Esophagus mucosa (tissue), 1 donor: ENCODE measurements around the gene GDPD4. TPM values are rescaled to one million over a fixed set of nuclear protein-coding genes. Genes with fewer than 3 reads are reported as not detected.

Experiments
- ATAC-seq: fragments of 200-7000 bp; cut with Tn5 transposase; one replicate; pipeline ENCODE4 v1.9.1; 2020
- total RNA-seq: library from RNA; stranded (reverse); gene quantifications from one replicate; pipeline ENCODE4 v1.2.4, GENCODE V29; 2023
- donor health status: DM: yes; HTN: yes; CAD: no.

Gene GDPD4
- total RNA-seq, 1 donor from 2014 or later, result not detected

DNA sequence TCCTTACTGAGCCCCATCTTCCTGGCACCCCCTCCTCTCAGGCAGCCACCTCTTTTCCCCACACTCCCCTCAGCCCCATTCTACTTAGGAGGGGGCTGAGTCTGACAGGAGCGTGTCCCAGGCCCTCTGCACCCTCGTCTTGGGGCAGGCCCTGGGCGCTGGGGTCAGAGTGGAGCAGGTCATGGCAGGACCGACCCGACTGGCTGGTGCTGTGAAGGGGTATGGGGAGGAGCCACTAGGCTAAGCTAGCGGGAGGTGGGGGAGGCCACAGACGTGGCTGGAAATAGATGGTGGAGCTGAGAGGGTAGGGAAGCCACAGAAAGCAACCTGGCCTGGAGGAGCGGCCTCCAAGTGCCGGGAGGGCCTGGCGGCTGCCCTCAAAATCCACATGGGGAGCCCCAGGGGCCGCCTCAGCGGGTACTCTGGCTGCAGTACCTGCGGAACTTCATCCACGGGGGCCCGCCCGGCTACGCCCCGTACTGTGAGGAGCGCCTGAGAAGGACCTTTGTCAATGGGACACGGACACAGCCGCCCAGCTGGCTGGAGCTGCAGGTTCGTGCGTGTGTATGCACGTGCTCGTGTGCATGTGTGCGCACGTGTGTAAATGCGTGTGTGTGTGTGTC is 111.8 kb downstream of the GDPD4 start:
- no peak for ATAC-seq

DNA sequence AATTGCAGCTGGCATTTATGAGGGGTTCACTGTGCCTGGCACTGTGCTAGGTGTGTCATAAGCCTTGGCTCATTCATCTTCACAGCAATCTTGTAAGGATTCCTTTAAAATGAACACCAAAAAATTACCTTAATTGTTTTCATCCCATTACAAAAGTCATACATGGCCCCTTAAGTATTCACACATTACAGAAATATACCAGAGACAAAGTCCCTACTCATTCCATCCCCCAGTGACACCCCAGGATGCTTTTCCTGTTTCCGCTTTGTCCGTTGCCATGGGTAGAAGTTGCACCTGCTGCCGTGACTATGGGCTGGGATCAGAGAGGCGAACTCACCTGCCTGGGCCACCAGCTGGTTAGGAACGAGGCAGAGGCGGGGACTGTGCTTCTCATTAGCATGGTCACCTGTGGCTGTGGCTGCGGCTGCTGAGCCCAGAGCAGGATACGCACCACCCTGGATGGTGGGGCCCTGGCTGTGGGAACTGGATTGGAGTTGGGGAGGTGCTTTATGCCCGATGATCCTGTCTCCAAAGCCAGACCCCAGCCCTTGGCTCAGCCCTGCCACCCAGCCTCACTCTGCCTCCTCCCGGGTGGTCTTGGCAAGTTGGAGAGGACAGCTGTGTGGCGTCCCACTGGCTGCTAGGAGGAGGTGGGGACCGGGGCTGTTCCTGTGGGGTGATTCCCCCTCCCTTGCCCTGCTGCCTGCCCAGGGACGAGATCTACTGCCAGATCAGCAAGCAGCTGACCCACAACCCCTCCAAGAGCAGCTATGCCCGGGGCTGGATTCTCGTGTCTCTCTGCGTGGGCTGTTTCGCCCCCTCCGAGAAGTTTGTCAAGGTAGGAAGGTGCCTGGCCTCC is 112.6 kb downstream of the GDPD4 start:
- ATAC-seq, result no peak

DNA sequence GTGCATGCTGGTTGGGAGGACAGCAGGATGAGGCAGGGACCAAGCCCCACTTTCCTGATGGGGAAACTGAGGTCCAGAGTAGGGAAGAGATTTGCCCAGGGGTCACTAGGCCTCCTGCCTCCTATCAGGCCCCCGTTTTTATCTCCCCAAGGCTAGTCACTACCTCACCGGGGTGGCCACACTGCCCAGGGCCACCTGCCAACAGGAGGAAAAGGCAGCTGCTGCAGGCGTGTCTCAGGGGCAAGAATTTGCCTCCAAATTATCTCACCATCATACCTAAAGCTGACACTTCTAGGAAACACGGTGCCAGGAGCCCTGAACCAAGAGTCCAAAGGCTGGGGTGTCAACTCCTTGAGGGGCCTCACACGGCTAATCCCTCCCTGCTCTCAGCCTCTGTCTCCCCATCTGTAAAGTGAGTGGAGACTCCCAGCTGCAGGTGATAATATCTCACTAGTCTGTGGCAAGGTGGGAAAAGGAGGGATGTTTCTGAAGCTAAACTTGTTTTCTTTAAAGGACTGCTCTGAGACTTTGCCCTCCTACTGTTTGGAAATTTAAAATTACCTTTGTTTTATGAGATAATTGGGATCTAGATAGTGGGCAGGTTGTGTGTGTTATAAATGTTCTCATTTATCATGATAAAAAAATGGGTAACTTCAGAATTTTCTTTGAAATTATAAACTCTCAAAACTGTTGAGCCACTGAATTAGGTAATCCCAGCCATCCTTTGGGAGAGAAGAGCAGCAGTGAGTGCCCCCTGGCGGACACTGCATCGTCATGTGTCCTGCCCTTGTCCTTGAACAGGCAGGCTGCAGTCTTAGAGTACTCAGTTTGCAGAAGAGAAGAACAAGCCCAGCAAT is 113.5 kb downstream of the GDPD4 start:
- peak; percentile 73 for ATAC-seq

DNA sequence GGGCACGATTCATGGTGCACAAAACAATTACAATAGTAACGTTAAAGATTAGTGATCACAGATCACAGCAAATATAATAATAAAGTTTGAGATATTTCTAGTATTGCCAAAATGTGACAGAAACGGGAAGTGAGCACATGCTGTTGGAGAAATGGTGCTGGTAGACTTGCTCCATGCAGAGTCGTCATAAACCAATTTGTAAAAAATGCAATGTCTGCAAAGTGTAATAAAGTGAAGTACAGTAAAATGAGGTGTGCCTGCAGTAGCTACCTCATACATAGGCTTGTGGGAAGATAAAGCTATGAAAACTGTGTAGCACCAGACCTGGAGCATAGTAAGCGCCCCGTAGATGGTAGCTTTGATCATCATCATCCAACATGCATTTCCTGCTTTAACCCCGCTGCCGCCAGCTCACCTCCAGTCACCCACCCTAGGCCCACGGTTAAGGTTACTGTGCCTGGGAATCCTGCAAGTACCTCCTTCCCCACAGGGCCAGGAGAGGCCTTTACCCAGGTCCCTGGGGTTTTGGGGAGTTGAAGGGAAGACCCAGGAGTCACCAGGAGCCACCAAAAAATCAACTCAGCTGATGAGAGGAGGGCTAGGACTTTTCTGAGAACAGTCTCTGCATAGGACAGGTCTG is 114.3 kb downstream of the GDPD4 start:
- ATAC-seq, result no peak

DNA sequence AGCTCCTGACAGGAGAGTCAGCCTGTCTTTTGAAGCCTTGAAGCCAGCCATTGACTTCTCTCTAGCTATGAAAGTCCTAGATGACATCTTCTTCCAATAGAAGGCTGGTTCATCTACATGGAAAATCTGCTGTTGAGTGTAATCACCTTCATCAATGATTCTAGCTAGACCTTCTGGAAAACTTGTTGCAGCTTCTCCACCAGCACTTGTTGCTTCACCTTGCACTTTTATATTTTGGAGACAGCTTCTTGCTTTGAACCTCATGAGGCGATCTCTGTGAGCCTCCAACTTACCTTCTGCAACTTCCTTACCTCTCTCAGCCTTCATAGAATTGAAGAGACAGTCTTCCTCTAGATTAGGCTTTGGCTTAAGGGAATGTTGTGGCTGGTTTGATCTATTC is 115.2 kb downstream of the GDPD4 start:
- no peak for ATAC-seq

DNA sequence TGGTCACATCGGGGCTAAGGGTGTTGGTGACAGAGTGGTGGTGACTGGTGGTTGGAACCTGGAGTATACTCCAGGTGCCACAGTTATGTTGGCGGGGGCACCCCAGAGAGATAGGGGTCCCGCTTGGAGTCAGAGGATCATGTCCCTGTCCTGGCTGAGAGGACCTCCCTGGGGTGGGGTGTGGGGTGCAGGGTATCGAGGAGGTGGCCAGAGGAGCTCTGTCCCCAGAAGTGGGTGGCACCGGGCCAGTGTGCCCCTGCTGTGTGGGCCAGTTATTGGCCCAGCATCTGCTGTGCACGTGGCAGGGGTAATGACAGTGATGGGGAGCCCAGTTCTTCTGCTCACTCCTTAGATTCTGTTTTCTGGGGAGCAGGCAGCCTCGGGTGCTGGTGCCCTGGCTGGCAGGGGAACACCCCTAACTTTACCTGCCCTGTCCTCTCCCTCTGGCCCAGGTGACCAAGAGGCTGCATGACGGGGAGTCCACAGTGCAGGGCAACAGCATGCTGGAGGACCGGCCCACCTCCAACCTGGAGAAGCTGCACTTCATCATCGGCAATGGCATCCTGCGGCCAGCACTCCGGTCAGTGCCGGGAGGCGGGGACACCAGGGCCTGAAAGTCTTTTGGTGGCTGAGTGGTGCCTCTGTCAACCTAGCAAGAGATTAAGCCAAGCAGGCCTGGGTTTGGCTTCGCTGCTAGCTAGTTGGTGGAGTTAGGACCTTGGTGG is 117.2 kb downstream of the GDPD4 start:
- no peak for ATAC-seq

DNA sequence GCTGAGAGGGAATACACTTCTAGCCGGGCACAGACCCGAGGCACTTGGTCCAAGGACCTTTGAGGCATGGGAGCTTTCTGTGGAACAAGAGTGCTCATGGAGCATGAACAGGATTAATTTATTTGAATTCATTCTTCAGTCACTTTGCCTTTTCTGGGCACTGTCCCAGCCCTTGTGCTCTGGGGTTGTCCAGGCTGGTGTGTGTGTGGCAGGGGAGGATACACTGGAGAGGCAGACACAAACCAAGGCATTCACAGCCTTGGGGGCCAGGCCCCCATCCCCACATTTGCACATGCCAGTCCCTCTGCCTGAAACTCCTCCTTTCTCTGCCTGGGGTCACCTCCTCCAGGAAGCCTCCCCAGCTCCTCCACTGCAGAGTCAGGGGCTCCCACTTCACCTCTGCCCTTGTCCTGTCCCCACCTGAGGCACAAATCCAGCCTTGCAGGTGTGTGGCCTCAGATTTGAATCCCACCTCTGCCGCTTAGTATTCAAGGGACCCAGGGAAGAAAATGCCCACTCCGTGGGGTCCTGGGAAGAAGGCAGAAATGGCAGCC is 118.0 kb downstream of the GDPD4 start:
- no peak for ATAC-seq

DNA sequence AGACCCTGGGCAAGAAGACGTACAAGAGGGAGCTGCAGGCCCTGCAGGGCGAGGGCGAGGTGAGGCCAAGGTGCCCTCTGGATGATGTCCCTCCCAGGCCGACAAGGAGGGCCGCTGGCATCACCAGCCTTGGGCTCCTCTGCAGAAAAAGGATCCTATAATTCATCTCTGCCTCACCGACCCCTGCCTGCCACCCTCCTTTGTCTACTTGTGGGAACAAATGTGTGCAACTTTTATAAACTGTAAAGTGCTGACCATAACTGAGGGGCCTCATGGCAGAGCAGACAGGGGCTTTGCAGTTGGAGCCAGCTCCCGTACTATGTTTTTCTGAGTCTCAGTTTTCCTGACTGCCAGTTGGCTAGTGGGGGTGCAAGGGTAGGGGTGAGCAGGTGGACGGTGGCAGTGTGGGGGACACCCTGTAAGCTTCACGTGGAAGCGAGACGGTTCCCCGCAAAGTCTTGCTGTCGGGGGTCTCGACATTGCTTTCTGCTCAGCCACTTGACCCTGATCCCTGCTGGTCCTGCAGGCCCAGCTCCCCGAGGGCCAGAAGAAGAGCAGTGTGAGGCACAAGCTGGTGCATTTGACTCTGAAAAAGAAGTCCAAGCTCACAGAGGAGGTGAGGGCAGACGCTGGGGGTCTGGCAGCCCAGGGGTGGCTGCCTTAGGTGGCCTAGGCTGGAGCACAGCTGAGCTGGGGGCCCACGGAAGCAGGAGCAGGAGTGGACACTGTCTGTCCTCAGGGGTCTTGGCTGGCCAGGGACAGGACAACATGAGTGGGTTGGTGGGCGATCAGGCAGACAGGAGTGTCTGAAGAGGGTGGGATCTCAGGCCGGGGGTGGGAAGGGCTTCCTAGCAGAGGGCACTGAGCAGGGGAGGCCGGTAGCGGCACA is 118.7 kb downstream of the GDPD4 start:
- ATAC-seq, result no peak

DNA sequence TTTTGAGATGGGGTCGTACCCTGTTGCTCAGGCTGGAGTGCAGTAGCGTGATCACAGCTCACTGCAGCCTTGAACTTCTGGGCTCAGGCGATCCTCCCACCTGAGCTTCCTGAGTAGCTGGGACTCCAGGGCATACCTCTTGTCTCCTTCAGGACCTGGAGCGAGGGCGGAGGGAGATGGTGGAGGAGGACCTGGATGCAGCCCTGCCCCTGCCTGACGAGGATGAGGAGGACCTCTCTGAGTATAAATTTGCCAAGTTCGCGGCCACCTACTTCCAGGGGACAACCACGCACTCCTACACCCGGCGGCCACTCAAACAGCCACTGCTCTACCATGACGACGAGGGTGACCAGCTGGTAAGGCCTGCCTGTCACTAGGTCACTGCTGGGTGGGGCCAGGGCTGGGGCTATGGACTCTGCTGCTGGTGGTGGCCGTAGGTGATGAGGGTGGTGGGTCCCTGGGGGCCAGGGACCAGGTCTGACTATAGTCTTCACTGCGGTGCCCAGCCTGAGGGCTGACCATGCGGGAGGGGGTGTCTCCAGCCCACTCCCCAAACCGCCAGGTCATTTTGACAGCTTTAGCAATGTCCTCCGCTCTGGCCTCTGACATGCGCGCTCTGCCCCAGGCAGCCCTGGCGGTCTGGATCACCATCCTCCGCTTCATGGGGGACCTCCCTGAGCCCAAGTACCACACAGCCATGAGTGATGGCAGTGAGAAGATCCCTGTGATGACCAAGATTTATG is 119.5 kb downstream of the GDPD4 start:
- ATAC-seq, result no peak

DNA sequence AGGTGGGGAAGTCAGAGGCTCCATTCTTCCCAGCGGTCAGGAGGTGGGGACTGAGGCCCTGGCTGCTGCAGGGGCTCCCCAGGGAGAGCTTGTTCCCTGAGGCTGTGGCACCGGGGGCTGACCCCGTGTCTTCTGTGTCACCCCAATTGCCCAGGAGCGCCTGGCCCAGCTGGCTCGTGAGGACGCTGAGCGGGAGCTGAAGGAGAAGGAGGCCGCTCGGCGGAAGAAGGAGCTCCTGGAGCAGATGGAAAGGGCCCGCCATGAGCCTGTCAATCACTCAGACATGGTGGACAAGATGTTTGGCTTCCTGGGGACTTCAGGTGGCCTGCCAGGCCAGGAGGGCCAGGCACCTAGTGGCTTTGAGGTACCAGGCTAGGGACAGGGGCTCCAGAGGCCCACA is 120.3 kb downstream of the GDPD4 start:
- ATAC-seq, result no peak

DNA sequence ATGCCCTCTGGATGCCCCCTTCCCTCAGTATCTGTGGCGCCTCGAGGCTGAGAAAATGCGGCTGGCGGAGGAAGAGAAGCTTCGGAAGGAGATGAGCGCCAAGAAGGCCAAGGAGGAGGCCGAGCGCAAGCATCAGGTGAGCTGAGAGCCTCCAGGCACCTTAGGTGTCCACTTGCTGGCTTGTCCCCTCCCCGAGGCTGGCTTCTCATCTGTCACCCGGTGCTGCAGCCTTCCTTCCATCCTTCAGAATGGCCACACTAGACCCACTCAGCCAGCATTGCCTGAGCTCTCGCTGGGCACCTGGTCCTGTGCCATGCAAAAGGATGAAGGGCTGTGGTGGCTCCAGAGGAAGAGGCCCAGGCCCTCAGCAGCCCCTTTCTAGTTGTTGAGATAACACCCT is 121.1 kb downstream of the GDPD4 start:
- ATAC-seq, result no peak

DNA sequence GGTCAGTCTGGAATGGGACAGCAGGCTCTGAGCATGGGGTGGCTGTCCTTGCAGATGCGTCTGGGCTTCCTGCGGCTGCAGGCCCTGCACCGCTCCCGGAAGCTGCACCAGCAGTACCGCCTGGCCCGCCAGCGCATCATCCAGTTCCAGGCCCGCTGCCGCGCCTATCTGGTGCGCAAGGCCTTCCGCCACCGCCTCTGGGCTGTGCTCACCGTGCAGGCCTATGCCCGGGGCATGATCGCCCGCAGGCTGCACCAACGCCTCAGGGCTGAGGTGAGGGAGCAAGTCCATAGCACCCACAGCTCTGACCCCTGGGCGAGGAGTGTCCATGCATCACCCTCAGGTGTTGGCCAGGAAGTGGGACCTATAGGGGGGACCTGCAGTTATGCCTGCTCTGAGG is 121.8 kb downstream of the GDPD4 start:
- ATAC-seq, result no peak

DNA sequence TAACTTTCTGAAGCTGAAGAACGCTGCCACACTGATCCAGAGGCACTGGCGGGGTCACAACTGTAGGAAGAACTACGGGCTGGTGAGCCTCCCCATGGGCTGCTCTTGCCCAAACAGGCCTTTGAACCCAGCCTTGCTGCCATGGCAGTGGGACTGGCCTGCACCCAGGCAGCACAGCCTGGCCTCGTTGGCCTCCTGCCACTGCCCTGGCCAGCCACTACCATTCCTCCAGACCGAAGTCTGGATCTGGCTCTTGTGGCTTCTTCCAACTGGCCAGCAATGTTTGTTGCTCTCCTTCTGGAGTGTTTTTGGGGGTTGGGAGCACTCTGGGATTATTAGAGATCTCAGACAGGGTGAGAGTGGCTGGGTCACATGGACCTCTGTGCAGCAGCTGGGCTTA is 122.4 kb downstream of the GDPD4 start:
- ATAC-seq, result no peak

DNA sequence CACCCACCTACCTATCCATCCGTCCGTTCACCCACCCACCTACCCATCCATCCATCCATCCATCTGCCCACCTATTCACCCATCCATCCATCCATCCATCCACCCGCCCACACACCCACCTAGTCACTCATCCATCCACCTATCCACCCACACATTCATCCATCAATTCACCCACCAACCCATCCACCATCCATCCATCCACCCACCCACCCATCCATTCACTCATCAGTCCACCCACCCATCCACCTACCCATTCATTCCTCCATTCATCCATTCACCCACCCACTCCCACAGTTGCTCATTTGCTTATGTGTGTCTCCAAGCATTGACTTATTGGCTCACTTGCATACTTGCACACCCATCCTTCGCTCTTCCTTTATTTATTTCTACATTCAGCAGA is 123.3 kb downstream of the GDPD4 start:
- ATAC-seq, result no peak

DNA sequence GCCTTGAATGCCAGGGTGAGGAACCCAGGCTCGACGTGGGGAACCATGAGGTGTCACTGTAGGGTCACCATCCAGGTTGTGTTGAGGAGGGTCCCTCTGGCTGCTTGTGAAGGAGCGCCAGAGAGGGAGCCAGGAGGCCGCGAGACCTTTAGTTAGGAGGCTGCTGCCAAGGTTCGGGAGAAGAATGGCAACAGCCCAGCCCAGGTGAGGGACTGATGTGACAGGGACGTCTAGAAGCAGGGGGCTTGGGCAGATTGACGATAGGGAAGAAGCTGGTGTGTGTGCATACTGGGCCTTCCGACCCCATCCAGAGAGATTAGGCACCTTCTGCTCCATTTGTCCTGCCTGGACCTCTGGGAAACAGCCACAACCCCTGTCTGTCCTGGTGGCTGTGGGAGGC is 124.5 kb downstream of the GDPD4 start:
- no peak for ATAC-seq

DNA sequence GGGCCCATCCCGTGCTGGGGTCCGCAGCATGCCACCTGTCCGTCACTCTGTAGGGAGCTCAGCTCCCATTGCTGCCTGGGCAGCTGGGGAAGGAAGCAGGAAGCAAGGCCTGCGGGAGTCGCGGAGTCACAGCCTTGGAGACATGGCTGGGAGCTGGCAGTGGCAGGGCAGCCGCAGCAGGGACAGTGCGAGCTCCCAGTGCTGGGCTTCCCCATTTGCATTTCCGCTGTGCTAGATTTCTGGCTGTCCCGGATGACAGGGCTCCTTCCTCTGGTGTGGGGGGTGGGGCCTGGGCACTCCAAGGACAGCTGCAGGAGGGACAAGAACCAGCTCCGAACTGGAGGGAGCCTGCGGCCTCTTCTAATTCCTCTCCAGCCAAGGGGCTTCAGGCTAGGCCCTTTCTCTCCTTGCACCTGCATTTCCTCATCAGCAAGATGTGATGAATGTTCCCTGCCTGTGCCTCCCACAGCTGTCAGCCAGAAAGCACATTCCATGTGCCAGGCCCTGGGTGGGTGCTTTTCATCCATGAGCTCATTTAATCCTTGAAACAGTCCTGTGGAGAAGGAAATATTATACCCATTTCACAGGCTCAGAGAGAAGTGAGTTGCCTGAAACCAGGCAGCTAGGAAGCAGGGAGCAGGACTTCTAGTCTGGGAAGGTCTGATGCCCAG is 125.5 kb downstream of the GDPD4 start:
- peak; percentile 19 for ATAC-seq

DNA sequence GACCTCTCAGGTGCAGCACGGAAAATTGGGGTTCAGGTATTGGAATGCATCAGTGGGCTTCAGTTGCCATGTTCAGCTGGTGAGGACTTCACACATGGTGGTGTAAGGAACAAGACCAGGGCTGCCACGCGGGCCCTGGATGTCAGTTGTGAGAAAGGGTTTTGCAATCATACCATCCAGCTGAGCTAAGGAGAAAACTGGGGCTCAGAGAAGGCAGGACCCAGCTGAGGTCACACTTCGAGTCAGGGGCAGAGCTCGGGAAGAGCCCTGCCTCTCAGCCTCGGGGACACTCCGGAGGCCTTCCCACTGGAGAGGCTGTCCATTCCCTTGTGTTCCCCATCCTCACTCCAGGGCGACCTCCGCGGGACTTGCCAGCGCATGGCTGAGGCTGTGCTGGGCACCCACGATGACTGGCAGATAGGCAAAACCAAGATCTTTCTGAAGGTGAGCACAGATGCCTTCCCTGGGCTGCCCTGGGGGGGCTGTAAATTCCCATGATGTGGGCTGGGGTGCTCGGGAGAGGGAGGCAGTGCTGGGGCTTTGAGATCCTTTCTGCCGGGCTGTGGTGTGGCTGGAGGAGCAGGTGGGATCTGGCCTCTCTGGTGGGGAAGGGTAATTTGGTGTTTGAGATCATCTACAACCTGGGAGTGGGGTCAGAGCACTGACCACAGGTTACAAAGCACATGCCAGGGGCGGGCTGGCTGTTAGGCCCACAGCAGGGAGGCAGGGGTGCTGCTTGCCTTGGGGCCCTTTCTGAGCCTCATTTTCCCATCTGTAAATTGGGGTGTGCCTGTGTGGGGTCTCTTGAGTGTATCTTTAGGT is 126.3 kb downstream of the GDPD4 start:
- ATAC-seq, result no peak

DNA sequence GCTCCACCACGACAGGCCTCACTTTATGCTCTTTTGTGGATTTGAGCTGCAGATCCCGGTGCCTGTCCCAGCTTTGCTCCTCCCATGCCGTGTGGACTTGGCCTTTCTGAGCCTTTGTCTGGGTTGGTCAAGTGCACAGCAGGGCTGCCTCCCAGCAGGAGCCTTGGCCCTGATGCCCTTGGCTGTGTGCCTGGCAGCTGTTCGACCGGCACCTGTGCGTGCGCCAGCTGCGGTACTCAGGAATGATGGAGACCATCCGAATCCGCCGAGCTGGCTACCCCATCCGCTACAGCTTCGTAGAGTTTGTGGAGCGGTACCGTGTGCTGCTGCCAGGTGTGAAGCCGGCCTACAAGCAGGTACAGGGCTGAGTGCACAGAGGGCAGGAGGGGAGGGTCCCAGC is 126.9 kb downstream of the GDPD4 start:
- ATAC-seq, result no peak

DNA sequence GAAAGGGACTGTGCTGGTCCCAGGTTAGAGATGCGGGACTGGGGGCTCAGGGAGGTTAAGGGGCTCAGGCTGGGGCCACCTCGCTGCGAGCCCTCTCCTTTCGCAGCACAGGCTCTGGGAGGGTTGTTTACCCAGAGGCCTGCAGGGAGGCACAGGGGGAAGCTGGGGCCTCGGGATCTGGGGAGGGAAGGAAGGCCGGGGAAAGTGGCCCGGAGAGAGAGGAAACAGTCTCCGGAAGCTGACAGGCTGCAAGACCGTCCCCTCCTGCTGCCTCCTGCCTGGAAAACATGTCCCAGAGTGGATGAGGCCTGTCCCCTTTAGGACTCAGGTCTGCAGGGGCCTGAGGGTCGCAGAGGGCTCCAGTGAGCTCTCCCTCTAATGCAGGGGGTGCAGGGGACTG is 128.0 kb downstream of the GDPD4 start:
- no peak for ATAC-seq
